ENCODE results near the gene ZBTB37.
"Not testable (repeated sequence)": the region's sequence is repeated elsewhere in the genome, so short reads cannot be mapped to it uniquely, and the experiment has no call there.

Gene ZBTB37

GRCh38 chr1:173865468-173866164 is 2.6 kb upstream of the ZBTB37 start:
- no peak for DNase-seq (ENCODE audit: low spot score)

GRCh38 chr1:173866413-173867115 is 1.6 kb upstream of the ZBTB37 start:
- no peak for DNase-seq (ENCODE audit: low spot score)

GRCh38 chr1:173867141-173867752 is 933 bp upstream of the ZBTB37 start:
- no peak for DNase-seq (ENCODE audit: low spot score)

GRCh38 chr1:173867753-173868265 is 371 bp upstream of the ZBTB37 start, which contains the start of gene GAS5:
Gene GAS5 (minus strand): TSS chr1:173867989.
- DNase-seq (ENCODE audit: low spot score), result peak; percentile 100

GRCh38 chr1:173869021-173869359 is 810 bp downstream of the ZBTB37 start:
- no peak for DNase-seq (ENCODE audit: low spot score)

GRCh38 chr1:173870252-173871075 is 2.3 kb downstream of the ZBTB37 start:
- peak; percentile 38 for DNase-seq (ENCODE audit: low spot score)

- no peak for DNase-seq (ENCODE audit: low spot score)
These were observed 2.9 kb downstream of the ZBTB37 start for GRCh38 chr1:173871091-173871490.

GRCh38 chr1:173871500-173871899 is 3.3 kb downstream of the ZBTB37 start:
- DNase-seq (ENCODE audit: low spot score), result no peak

GRCh38 chr1:173876732-173877131 is 8.6 kb downstream of the ZBTB37 start:
- no peak for DNase-seq (ENCODE audit: low spot score)

GRCh38 chr1:173878251-173878650 is 10.1 kb downstream of the ZBTB37 start:
- DNase-seq (ENCODE audit: low spot score), result no peak

GRCh38 chr1:173881117-173881516 is 12.9 kb downstream of the ZBTB37 start:
- DNase-seq (ENCODE audit: low spot score), result not testable (repeated sequence)

GRCh38 chr1:173884701-173885100 is 16.5 kb downstream of the ZBTB37 start:
- DNase-seq (ENCODE audit: low spot score), result no peak

- DNase-seq (ENCODE audit: low spot score), result no peak
These were observed 18.8 kb downstream of the ZBTB37 start for GRCh38 chr1:173886746-173887611.

GRCh38 chr1:173887627-173888026 is 19.4 kb downstream of the ZBTB37 start:
- DNase-seq (ENCODE audit: low spot score), result no peak

- DNase-seq (ENCODE audit: low spot score), result no peak
These were observed 20.6 kb downstream of the ZBTB37 start for GRCh38 chr1:173888749-173889148.

GRCh38 chr1:173889885-173890284 is 21.7 kb downstream of the ZBTB37 start:
- no peak for DNase-seq (ENCODE audit: low spot score)

- no peak for DNase-seq (ENCODE audit: low spot score)
These were observed 25.4 kb downstream of the ZBTB37 start for GRCh38 chr1:173893611-173894010.

- DNase-seq (ENCODE audit: low spot score), result no peak
These were observed 26.0 kb downstream of the ZBTB37 start for GRCh38 chr1:173894189-173894588.

GRCh38 chr1:173900427-173900826 is 32.2 kb downstream of the ZBTB37 start:
- no peak for DNase-seq (ENCODE audit: low spot score)

GRCh38 chr1:173900992-173901391 is 32.8 kb downstream of the ZBTB37 start:
- DNase-seq (ENCODE audit: low spot score), result no peak
